AG09309 (cell line): ENCODE results near the gene NAA15.

Experiments
- DNase-seq: peaks from one replicate; pipeline ENCODE4 v3.0.0-alpha.2; 2010; ENCODE audit warnings: low read depth
- H3K4me3 ChIP-seq: 2 replicates; pipeline ENCODE4 v1.5.1; 2011; ENCODE audit warnings: mild to moderate bottlenecking, low read depth, low read length, moderate library complexity; ENCODE audit not compliant: control insufficient read depth
- TF ChIP-seq, protein P1 (sequence below): IDR thresholded peaks from 2 replicates; pipeline ENCODE4 v1.5.1; 2011; ENCODE audit warnings: mild to moderate bottlenecking, low read depth, low read length, inconsistent platforms; ENCODE audit not compliant: insufficient read depth, control insufficient read depth; ENCODE audit errors: missing control alignments

Gene NAA15

DNA sequence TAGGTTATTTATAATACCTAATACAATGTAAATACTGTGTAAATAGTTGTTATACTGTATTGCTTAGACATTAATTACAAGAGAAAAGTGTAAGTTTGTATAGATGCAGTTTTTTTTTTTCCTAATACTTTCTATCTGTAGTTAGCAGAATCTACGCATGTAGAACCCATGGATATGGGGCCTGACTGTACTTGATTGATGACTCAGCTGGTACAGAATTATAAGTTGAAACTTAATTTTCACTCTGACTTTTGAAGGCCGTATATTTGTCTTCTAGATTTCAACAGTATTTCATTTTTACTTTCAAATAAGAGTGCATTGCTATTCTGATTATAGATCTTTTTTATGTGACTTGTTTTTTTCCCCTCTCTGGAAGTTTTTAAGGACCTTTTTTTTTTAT is 31.7 kb downstream of the NAA15 start:
- H3K4me3 ChIP-seq: no peak overlapping the region
- no peak for DNase-seq
- TF ChIP-seq, protein P1, sequence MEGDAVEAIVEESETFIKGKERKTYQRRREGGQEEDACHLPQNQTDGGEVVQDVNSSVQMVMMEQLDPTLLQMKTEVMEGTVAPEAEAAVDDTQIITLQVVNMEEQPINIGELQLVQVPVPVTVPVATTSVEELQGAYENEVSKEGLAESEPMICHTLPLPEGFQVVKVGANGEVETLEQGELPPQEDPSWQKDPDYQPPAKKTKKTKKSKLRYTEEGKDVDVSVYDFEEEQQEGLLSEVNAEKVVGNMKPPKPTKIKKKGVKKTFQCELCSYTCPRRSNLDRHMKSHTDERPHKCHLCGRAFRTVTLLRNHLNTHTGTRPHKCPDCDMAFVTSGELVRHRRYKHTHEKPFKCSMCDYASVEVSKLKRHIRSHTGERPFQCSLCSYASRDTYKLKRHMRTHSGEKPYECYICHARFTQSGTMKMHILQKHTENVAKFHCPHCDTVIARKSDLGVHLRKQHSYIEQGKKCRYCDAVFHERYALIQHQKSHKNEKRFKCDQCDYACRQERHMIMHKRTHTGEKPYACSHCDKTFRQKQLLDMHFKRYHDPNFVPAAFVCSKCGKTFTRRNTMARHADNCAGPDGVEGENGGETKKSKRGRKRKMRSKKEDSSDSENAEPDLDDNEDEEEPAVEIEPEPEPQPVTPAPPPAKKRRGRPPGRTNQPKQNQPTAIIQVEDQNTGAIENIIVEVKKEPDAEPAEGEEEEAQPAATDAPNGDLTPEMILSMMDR: no peak

DNA sequence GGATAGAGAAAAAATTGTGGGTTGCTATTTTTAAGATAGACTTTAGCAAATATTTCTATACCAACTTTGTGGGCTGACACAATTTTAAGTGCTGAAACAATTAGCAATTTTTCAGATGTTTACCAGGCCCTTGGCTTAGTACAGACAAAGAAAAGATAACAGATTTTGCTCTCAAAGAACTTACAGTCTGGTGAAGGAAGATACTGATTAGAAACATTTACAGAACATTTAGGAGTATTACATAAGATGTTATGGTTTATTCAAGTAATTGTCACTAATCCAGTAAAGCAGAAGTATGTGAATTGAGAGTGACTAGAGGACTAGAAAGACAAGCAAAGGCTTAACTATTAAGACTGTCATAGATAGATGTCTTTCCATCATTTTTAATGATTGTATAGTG is 36.3 kb downstream of the NAA15 start:
- TF ChIP-seq, protein P1: no peak
- no peak overlapping the region for H3K4me3 ChIP-seq
- DNase-seq: no peak

DNA sequence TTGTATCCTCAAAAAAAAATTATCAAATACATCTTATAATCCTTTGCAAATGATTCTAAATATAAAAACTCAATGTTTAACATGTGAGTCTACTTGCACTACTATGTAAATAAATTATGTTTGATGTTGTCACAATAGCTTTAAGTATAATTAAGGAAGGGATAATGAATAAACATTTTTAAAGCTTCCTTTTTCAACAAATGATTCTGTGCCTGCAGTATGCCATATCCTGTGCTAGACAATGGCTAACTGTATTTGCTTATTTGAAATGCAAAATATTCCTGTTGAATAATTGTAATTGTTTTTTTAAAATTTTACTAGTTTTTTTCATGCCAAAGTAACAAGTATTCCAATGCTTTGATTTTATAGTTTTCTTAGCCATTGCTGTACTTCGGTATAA is 60.0 kb downstream of the NAA15 start:
- no peak for DNase-seq
- TF ChIP-seq, protein P1: no peak
- H3K4me3 ChIP-seq: no peak overlapping the region

DNA sequence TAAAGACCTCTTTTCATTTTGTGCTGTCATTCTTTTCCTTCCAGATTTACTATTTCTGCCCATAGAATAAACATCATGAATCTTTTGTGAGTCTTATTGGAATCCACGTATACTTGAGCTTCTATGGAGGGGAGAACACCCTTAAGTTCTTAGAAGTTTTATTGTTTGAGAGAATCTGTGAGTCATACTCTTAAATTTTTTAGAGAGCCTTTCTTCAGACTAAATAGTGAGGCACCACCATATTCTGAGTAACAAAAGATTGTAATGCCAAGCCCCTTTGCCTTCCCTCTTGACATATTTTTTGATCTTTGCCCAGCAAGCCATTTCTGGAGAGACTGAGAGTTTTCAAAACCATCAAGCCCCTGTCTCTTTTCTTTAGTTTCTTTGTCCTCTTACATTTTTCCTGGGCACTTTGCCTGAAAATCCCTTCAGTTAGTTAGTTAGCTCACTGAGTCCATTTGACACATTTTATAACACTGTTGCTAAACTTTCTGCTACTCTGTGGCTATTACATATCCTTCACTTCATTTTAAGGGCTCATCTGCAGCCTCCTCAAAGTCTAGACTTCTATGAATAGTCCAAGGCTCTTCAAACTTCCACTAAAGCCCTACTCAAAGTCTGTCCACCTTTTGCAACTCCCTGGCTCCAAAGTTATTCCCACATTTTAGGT is 66.3 kb downstream of the NAA15 start:
- no peak overlapping the region for H3K4me3 ChIP-seq
- peak; percentile 45 for DNase-seq
- TF ChIP-seq, protein P1: no peak

DNA sequence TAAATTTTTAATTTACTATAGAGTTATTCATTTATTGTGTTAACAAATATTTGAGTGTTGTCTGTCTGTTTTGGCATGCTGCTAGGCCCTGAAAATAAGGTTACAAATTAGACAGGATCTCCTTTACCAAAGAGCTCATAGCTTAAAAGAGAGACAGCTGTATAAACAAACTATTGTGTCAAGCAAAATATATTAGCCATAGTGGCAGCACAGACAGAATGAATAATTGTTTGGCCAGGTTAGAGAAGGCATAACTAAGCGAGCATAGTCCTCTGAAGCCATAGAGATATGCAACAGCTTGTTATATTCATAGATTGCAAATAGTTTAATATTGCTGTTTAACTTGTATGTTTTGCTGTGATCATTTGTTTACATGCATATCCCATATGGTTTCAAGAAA is 67.7 kb downstream of the NAA15 start:
- no peak for DNase-seq
- H3K4me3 ChIP-seq: no peak overlapping the region

DNA sequence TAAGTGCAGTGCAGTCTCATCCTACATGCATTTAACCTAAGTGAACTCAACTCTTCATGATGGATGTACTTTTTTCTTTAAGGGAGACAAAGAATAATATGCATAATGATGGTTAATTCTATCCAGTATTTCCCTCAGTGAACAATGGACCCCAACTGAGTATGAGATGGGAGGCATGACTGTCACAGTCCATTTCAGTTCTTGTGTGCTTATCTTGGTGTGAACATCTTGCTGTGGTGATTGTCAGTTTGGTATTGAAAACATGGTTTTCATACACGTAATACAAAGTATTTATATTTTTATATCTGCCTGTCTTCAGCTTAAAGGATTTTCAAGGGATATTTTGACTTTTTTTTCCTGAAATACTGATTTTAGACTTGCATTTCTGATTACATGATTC is 72.9 kb downstream of the NAA15 start:
- no peak overlapping the region for H3K4me3 ChIP-seq
- DNase-seq: no peak
- TF ChIP-seq, protein P1: no peak

More for the DNA sequence above, 67.7 kb downstream of the NAA15 start:
- TF ChIP-seq, protein P1: no peak

DNA sequence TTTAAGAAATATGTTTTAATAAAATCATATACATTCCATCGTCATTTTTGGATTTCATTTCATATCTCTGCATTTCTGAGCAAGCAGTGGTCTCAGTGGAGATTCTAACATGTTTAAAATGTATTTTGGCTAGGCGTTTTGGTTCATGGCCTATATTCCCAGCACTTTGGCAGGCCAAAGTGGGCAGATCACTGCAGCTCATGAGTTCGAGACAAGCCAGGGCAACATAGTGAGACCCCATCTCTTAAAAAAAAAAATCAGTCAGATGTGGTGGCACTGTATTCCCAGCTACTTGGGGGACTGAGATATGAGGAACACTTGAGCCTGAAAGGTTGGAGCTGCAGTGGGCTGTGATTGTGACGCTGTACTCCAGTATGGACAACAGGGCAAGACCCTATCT is 85.1 kb downstream of the NAA15 start:
- DNase-seq: no peak
- TF ChIP-seq, protein P1: no peak
- no peak overlapping the region for H3K4me3 ChIP-seq
